ENCODE data around the gene MN1. TPM values are rescaled to one million over a fixed set of nuclear protein-coding genes. Genes with fewer than 3 reads are reported as not detected.

The MN1 gene
- total and polyA plus RNA-seq, 2 experiments from 2014 or later: 1.0 to 6.8 TPM

- H3K27me3 Mint-ChIP-seq (ENCODE audit: insufficient read depth, low read depth, poor library complexity): peaks cover 18% of the 10 kb centered on the region
Measured at GRCh38 chr22:27749597-27750225, 51.8 kb downstream of the MN1 start.

More at GRCh38 chr22:27749597-27750225, 51.8 kb downstream of the MN1 start:
- H3K27me3 ChIP-seq (ENCODE audit: insufficient read depth): no peaks in the 10 kb centered on the region
- ATAC-seq (peak; percentile 82), DNase-seq (ENCODE audit: low spot score) (peak; percentile 59)
- H3K4me1 ChIP-seq (ENCODE audit: insufficient read depth): peaks cover 58% of the 10 kb centered on the region
- TF ChIP-seq, protein P1, sequence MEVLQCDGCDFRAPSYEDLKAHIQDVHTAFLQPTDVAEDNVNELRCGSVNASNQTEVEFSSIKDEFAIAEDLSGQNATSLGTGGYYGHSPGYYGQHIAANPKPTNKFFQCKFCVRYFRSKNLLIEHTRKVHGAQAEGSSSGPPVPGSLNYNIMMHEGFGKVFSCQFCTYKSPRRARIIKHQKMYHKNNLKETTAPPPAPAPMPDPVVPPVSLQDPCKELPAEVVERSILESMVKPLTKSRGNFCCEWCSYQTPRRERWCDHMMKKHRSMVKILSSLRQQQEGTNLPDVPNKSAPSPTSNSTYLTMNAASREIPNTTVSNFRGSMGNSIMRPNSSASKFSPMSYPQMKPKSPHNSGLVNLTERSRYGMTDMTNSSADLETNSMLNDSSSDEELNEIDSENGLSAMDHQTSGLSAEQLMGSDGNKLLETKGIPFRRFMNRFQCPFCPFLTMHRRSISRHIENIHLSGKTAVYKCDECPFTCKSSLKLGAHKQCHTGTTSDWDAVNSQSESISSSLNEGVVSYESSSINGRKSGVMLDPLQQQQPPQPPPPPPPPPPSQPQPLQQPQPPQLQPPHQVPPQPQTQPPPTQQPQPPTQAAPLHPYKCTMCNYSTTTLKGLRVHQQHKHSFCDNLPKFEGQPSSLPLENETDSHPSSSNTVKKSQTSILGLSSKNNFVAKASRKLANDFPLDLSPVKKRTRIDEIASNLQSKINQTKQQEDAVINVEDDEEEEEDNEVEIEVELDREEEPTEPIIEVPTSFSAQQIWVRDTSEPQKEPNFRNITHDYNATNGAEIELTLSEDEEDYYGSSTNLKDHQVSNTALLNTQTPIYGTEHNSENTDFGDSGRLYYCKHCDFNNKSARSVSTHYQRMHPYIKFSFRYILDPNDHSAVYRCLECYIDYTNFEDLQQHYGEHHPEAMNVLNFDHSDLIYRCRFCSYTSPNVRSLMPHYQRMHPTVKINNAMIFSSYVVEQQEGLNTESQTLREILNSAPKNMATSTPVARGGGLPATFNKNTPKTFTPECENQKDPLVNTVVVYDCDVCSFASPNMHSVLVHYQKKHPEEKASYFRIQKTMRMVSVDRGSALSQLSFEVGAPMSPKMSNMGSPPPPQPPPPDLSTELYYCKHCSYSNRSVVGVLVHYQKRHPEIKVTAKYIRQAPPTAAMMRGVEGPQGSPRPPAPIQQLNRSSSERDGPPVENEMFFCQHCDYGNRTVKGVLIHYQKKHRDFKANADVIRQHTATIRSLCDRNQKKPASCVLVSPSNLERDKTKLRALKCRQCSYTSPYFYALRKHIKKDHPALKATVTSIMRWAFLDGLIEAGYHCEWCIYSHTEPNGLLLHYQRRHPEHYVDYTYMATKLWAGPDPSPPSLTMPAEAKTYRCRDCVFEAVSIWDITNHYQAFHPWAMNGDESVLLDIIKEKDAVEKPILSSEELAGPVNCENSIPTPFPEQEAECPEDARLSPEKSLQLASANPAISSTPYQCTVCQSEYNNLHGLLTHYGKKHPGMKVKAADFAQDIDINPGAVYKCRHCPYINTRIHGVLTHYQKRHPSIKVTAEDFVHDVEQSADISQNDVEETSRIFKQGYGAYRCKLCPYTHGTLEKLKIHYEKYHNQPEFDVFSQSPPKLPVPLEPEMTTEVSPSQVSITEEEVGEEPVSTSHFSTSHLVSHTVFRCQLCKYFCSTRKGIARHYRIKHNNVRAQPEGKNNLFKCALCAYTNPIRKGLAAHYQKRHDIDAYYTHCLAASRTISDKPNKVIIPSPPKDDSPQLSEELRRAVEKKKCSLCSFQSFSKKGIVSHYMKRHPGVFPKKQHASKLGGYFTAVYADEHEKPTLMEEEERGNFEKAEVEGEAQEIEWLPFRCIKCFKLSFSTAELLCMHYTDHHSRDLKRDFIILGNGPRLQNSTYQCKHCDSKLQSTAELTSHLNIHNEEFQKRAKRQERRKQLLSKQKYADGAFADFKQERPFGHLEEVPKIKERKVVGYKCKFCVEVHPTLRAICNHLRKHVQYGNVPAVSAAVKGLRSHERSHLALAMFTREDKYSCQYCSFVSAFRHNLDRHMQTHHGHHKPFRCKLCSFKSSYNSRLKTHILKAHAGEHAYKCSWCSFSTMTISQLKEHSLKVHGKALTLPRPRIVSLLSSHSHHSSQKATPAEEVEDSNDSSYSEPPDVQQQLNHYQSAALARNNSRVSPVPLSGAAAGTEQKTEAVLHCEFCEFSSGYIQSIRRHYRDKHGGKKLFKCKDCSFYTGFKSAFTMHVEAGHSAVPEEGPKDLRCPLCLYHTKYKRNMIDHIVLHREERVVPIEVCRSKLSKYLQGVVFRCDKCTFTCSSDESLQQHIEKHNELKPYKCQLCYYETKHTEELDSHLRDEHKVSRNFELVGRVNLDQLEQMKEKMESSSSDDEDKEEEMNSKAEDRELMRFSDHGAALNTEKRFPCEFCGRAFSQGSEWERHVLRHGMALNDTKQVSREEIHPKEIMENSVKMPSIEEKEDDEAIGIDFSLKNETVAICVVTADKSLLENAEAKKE (CRISPR knock-in tag; IDR thresholded peaks at IDR 0.05): 0 out of 2 replicates have a peak, but pooled peaks have one; percentile 4
- no peak for TF ChIP-seq NANOG (IDR thresholded peaks at IDR 0.05; ENCODE audit: borderline replicate concordance)
- peak overlapping the region; percentile 66 for H3K27ac Mint-ChIP-seq
- no peaks in the 10 kb centered on the region; the same call in 2 of the 3 replicates for H3K9me3 Mint-ChIP-seq
- H3K4me2 ChIP-seq: peak overlapping the region; percentile 62
- H3K79me2 ChIP-seq (replicated peaks; ENCODE audit: insufficient read depth): peaks cover 10% of the 10 kb centered on the region; the same call in 1 of the 2 replicates
- peaks cover 62% of the 10 kb centered on the region for H3K4me1 Mint-ChIP-seq
- no peaks in the 10 kb centered on the region for H3K36me3 ChIP-seq (ENCODE audit: insufficient read depth)
- peak overlapping the region; percentile 52; the same call in 1 of the 2 replicates for H3K27ac ChIP-seq (ENCODE audit: low read depth)
- H3K4me3 Mint-ChIP-seq: peak overlapping the region; percentile 42
- H3K4me3 ChIP-seq: peak overlapping the region; percentile 37
- peak overlapping the region; percentile 38; the same call in 1 of the 2 replicates for H2AFZ ChIP-seq
- H3F3A ChIP-seq (replicated peaks; ENCODE audit: low read depth): peaks cover 12% of the 10 kb centered on the region
- no peaks in the 10 kb centered on the region for H3K36me3 Mint-ChIP-seq (ENCODE audit: low read depth)
- H4K20me1 ChIP-seq (replicated peaks; ENCODE audit: insufficient read depth): no peaks in the 10 kb centered on the region
- H3K9me2 ChIP-seq (ENCODE audit: insufficient read depth): no peaks in the 10 kb centered on the region
